OCI-M1 (cell line): ENCODE measurements around the gene MYL12B.

ENCODE experiments used
- DNase-seq: peaks from one replicate; lab custom pipeline; 2025; lab: John Stamatoyannopoulos, UW

Gene MYL12B

GRCh38 chr18:3235846-3236245, 26.1 kb upstream of the MYL12B start:
- no peak for DNase-seq

- no peak for DNase-seq
Observed at GRCh38 chr18:3236470-3236869, 25.5 kb upstream of the MYL12B start.

DNA sequence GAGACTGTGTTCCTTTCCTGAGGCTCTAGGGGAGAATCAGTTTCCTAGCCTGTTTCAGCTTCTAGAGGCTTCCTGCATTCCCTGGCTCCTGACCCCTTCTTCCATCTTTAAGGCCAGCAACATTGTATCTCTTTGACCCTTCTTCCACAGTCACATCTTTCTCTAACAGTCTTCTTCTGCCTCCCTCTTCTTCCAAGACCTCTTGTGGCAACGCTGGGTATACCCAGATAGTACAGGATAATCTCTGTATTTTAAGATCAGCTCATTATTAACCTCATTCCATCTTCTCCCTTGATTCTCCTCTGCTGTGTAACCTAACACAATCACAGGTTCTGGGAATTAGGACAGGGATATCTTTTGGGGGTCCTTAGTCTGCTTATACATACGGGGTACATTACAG, 23.2 kb upstream of the MYL12B start:
- DNase-seq = peak; percentile 46

GRCh38 chr18:3245185-3245564, 16.8 kb upstream of the MYL12B start:
- DNase-seq = peak; percentile 50

DNA sequence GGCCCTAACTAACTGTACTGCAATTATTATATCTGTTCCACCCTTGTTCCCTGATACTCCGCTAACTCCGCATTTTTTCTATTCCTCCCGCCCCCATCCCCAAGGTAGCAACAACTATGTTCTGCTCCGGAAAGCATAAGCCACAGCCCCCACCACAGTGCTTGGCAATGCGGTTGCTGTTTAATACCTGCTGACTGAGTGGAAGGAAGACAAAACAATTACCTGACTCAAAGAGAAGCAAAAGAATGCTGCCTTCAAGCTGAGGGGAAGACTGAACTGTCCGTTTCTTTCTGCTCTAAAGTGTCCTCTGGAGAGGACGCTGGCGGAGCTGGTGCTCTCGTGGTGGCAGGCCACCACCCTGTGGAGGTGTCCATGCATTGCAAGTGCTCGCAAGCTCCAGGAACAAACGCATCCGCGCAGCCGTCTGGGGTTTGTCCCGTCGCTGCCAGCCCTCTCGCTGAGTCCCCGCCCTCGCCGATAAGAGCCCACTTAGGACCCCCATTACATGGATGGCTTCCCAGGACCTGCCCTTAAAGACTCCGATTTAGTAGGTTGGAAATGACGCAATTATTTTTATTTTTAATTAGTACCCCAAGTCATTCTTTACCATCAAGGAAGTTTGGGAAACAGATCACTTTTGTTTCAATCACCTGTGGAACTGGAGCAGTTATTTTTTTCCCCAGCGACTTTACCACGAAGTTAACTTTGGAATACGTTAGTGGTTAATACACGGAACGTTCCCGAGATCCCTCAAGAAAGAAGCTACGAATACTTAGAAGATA, 15.9 kb upstream of the MYL12B start:
- DNase-seq = peak; percentile 98

DNA sequence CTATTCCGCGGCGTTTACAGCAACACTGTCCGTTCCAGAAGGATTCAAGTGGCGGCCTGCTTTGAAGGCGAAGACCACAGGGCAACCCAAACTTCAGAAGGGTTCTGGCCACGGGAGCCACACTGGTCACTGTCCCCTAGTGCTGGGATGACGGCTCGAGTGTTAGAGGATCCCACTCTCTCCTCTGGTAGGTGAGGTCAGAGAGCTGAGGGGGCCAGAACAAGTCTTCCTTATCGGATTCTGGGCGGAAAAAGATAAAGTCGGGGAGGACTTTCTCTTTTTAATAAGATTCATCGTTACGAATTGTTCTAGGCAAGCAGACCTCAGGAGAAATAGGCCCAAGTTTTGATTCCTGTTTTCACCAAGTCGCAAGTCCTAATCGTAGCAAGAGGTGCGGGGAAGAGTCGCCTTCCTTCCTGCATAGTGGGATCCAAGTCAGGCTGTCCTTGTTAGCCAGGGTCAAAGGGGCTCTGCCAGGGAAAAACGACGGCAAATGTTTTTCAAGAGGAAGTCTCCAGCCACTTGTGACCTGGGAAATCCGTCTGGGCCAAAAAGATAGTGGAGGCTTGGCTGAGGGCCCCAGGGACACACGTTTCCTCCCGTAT, 15.2 kb upstream of the MYL12B start:
- peak; percentile 97 for DNase-seq

GRCh38 chr18:3247240-3248061, 14.5 kb upstream of the MYL12B start, which contains the start of gene MYL12A:
Gene MYL12A, plus strand, starts transcription at chr18:3247801. Its CDS starts 5,447 bp downstream, at chr18:3253248.
- peak; percentile 100 for DNase-seq

DNA sequence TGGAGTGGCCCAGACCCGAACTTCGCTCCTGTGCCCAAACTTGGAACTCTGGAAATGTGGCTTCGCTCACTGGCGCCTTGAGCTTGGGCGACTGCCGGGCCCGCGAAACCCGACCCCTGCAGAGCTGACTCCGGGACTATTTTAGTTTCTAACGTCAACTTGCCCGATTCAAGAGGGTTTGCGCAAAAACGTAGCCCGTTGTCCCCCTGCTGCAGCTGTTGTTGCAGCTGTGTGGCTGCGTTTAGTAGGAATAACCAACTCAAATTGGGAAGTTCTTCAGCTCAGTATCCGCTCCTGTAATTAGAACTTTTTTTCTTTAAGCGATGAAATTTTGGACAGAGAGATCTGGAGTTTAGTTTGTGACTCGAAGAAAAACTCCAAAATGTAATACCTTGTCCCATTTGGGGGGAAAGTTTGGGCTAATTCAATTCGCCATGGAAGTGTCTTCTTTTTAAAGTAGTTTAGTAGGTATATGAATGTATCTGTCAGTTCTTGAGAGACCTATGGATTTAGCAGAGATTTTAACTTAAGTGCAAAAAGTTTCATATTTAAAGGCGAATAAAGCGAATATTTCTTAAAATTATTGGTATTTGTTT, 13.8 kb upstream of the MYL12B start:
- DNase-seq = peak; percentile 69

DNA sequence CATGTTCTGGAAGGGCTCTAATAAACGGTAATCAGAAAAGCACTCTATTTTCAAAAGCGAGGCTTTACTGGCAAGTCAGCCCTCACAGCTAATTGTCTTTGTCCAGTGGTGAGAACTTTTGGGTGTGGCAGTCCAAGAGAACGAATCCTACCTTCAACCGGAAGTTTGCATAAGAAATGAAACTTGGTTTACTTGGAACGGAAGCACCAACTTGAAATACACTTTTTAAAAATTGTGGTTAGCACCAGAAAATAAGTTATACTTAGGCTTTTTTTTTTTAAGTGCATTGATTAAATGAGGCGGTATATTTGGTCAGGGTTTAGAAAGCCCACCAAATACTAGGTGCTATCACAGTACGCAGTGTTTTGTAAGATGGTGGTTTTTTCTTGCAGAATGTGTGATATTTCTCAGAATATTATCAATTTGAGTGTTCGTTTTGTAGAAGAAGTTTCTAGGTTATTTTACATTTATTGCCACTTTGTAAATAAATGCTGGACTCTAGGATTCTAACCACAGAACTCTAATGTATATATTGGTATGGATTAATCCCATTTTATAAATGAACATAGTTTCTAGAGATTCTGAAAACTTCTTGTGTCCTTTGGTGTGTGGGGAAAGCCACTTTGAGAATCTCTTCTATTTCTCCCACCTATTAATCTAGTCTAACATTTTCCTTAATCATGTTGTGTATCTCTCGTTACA, 13.1 kb upstream of the MYL12B start:
- DNase-seq = peak; percentile 84

GRCh38 chr18:3250237-3251107, 11.5 kb upstream of the MYL12B start:
- DNase-seq = peak; percentile 33

DNA sequence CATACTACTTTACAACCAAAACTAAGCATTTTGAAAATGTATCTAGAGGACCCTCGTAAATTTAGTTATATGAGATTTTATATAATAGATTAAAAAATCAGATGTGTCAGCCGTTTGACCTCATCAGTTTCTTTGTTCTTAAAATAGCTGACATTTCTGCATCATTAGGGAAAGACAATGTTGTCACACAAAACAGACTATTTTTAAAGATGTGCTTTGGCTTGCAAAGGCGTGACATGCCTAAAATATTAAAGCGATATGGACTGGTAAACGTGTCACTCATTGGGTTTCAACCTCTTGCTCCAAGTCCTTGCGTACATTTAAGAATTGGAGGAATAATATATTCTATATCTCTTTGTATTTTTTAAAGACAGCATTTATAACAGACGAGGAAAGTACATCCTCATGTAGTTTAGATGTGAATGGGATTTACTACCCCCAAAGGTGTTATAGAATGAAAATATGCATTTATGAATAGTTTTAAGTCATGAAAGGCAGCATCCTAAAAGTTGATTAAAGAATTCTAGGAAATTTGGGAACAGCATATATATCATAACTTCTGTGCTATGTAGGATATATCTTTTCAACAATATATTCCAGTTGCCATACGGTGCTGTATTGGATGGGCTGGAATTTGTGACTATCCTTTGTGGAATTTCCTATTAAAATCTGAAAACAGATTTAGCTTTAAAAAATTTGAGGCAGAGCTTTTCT, 10.5 kb upstream of the MYL12B start:
- no peak for DNase-seq

- DNase-seq = no peak
Observed at GRCh38 chr18:3251963-3252277, 10.0 kb upstream of the MYL12B start.

GRCh38 chr18:3252843-3253242, 9.1 kb upstream of the MYL12B start:
- DNase-seq = no peak

GRCh38 chr18:3254725-3255124, 7.2 kb upstream of the MYL12B start:
- DNase-seq = no peak

- no peak for DNase-seq
Observed at GRCh38 chr18:3255611-3256165, 6.2 kb upstream of the MYL12B start.

GRCh38 chr18:3256693-3257626, 5.0 kb upstream of the MYL12B start:
- DNase-seq = no peak

DNA sequence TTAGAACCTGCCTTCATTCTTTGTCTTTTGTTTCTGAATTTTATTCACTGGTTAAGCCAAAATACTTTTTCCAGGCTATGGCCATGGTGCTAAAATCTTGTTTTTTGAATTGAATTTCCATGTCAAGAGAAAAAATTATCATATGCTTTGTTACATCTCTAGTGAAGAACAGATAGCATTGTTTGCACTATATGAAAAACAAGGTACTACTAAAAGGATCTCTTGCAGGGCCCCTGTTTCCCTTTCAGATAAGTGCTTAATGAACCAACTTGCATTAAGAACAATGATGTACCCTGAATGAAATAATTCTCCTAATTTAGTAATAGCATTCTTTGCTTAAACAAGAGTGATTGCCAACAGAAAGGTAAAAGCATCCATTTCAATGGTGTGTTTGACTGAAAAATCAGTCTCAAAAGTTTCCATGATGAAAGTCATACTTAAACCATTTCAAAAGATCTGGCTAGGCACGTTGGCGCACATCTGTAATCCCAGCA, 4.3 kb upstream of the MYL12B start:
- DNase-seq = no peak

DNA sequence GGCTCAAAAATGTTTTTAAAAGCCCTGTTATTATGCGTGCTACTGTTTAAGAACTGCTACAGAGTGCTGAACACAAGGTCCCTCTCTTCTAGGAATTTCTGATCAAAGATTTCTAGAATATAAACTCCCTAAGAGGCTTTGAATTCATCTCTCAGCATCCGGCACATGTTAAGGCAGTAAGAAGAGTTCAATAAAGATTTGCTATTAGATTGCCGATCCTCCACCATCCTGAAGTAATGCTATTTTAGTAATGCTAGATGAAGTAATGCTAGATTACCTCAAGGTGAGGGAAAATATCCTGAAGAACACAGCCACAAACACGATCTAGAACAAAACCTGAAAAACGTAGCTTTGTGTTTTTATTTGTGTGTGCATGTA, 949 bp upstream of the MYL12B start:
- DNase-seq = peak; percentile 77
